Suprapubic skin (tissue), 4 donors: Measurements from ENCODE around the gene SLC37A1.

Source experiments
- EP300 ChIP-seq: sonication (generic); formaldehyde crosslinking; IDR thresholded peaks from one replicate; pipeline ENCODE4 v1.6.1; 2017; ENCODE audit warnings: antibody characterized with exemption
- POLR2AphosphoS5 ChIP-seq, 3 donors: sonication (generic); formaldehyde crosslinking; IDR thresholded peaks; one replicate each; pipeline ENCODE4 v1.6.1; 2017; ENCODE audit warnings: antibody characterized with exemption in 3 of 3

DNA sequence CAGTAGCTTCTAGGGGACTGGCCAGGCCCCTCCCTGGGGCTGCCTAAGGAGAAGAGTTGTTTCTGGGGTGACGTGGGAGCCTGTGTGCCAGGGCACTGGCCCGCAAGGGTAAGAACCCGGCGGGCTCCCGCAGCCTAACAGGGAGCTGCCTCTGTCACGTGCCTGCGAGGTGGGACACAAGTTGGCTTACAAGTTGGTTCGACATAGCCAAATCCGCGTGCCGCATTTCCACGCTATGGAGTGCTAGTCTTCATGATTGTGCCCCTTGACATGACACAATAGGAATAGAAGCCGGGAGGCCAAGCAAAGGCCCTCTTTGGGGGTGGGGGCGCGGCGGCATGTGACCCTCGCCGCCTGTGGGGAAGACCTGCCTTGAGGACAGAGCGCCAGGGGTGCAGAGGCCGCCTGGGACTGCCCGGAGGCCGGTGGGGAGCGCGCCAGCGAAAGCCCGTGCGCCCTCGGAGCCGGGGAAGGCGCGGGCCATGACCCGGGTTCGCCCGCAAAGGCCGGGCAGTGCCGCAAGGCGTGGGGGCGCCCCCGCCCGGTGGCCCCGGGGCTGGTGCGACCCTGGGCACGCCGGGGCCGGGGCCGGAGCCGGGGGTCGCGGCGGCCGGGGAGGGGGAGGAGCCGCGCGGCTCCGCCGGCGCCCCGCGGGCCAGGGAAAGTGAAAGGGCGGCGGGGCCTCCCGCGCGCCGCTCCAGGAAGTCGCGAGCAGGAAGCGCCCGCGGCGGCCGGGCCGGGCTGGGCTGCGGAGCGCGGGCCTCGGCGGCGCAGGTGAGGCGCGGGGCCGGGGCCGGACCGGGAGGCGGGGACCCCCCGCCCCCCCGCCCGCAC lies at the start of gene SLC37A1:
- TF ChIP-seq EP300 (no peak), POLR2AphosphoS5 (IDR thresholded peaks at IDR 0.05) (no peak)
